ENCODE measurements around the gene SPRN.
"Not testable (repeated sequence)": the region's sequence is repeated elsewhere in the genome, so short reads cannot be mapped to it uniquely, and the experiment has no call there.

The SPRN gene

DNA sequence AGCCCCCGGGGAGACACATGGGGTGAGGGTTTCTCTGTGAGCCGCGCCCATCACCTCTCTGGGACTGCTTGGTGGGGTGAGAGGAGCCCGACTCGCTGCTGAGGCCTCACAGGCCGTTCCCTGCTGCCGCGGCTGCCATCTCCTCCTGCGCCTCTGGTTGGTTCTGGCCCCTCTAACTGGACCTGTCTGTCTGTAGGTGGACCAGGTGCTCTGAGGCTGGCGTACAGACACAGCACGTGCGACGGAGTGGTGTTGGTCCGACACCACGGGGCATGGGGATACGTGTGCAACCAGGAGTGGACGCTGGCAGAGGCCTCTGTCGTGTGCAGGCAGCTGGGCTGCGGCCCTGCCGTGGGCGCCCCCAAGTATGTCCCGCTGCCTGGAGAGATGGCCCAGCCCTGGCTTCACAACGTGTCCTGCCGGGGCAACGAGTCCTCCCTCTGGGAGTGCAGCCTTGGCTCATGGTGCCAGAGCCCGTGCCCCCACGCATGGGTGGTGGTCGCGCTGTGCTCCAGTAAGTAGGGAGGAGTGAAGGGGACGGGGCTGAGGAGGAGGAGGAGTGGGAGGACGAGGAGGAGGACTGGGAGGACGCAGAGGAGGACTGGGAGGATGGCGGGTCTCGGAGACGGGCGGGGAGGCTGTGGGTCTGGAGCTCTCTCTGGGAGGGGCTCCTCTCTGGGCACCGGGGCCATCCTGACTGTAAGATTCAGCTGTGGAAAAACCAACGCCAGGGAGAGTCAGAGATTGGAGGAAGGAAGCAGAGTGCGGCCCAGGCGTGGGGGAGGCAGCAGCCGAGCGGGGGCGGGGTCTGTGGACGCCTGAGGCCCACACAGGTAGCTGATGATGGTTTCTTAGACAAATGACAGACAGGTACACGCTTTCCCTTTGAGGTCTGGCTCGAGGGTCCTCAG, 31.9 kb upstream of the SPRN start:
- no peak for DNase-seq

DNA sequence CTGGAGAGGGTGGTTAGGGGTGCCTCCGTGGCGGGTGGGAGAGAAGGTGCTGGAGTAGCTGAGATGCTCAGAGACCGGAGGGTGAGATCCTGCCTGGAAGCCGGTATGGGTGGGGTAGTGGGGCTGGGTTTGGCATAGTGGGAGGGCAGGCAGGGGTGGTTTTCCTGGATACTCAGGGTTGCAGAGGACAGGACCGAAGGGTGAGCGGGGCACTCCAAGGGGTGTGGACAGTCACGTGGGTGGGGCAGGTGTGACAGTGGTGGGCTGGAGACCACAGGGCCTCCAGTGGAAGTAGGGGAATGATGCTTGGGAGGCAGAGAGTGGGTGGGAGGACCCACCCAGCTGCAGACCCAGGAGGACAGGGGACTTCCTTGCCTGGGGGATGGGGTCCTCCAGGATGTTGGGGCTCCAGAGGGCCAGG, 31.2 kb upstream of the SPRN start:
- no peak for DNase-seq

GRCh38 chr10:133455196-133455595, 30.8 kb upstream of the SPRN start:
- DNase-seq = no peak

DNA sequence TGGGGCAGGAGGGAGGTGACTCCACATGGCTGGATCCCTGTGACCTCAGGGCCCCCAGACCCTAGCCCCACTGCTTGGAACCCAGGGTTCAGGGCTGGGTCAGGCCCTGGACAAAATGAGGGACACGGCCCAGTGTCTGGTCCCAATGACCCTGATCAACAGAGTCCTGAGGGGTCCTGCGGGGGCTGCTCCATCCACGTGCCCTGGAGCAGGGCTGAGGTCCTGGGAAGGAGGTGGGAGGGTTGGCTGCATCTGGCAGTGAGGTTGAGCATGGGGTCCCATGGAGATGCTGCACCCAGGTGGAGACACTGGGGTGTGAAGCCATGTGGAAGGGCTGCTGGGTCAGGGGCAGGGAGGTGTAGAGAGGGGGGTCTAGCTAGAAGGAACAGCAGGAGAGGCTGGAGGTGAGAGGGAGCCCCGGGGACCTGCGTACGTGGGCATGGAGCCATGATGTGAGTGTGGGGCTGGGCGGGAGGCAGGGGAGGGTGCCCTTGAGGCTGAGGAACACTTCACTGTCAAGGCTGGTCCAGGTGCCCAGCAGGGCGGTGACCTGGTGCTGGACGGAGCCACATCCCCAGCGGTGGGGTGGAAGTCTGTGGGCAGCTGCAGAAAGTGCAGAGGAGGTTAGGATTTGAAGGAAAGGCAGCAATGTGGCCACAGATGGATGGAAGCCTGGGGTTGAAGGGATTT, 29.9 kb upstream of the SPRN start:
- no peak for DNase-seq

DNA sequence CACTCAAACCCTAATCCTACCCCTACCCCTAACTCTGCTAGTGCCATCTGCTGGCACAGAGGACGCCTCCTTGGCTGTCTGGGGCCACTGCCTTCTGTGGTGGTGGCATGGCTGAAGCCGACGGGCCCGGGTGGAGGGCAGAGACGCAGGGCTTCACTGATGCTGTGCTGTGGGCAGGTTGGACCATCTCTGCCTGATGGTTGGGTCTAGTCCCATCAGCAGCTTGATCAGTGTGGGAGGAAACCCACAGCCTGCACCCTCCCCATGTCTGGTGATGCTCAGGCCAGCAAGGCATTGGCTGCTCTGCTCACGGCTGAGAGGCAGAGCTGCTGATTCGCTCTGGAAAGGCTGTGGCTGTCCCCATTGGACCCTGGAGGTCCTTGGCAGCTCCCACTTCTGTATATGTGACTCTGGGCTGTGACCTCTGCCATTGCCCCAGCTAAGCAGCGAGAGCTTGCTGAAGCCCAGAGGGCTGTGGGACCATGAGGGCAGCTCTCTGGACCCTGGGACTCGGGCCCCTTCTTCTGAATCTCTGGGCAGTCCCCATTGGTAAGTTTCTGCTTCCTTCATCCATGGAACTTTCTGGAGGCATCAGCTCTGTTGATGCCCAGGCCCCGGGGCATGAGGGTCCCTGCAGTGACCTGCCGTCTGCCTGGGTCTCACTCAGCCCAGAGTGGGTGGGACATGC, 29.2 kb upstream of the SPRN start, which contains the start of gene SCART1:
Gene SCART1 (plus strand): TSS at position 430 of the 688 bp plus-strand sequence. CDS start 53 bp downstream, at position 483.
- no peak for DNase-seq

GRCh38 chr10:133452453-133452852, 28.0 kb upstream of the SPRN start:
- no peak for DNase-seq

DNA sequence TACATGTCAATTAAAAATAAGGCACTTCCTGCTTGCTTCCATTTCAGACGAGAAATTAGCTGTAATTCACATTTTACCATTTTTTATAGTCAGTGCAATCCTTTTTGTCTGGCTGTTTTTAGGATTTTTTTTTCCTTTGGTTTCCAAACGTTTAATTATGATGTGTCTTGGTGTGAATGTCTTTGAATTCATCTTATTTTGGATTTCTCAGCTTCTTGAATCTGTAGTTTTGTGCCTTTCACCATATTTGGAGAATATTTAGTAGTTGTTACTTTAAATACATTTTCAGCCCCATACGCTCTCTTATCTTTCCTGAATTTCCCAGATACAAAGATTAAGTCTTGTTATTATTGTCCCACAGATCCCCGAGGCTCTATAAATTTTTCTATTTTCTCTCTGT, 26.9 kb upstream of the SPRN start:
- DNase-seq = no peak

DNA sequence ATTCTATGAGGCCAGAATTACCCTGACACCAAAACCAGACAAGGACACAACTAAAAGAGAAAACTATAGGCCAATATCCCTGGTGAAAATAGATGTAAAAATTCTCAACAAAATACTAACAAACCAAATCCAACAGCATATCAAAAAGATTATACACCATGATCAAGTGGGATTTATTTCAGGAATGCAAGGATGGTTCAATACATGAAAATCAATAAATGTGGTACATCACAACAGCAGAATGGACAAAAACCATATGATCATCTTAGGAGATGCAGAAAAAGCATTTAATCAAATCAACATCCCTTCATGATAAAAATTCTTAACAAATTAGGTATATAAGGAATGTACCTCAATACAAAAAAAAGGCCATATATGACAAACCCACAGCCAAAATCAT, 23.7 kb upstream of the SPRN start:
- no peak for DNase-seq

GRCh38 chr10:133446979-133447378, 22.6 kb upstream of the SPRN start:
- DNase-seq = no peak

DNA sequence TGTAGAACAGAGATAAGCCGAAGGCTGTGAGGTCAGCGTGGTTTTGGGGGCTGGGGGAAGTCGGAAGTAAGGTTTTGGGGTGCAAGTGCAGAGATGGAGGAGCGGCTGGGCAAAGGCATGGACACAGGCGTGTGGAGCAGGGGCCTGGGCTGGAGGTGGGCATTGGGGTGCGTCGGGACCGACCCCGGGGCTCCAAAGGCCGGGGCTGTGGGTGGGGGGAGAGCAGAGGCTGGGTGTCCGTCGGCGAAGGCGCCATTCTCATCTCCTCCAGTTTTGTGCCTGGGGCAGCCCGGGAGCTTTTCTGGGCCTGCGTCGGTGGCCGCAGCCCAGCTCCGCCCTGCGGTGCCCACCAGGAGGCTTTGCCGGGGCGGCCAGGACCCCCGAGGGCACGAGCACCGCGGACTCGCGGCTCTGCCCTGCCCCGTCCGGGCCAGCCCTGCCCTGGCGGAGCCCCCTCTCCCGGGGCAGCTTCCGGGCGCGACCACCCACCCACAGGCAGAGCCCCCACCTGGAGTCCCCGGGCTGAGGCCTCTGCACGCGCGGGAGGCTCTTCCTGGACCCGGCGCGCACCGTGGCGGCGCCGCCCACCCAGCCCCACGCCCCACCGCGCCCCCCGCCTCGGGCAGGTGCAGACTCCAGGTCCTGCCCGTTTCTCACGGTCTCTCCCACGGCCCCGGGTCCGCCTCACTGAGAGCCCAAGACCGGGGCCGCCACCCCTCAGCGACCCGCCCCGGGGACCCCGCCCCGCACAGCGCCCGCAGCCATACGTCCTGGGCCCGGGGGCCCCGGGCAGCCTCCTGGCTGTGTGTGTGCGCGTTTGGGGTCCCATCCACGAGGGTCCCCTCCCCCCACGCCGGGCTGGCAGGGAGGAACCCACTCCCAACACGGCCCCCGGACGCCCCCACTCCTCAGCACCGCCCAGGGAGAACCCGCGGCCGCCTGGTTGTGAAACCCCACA, 21.6 kb upstream of the SPRN start:
- no peak for DNase-seq

DNA sequence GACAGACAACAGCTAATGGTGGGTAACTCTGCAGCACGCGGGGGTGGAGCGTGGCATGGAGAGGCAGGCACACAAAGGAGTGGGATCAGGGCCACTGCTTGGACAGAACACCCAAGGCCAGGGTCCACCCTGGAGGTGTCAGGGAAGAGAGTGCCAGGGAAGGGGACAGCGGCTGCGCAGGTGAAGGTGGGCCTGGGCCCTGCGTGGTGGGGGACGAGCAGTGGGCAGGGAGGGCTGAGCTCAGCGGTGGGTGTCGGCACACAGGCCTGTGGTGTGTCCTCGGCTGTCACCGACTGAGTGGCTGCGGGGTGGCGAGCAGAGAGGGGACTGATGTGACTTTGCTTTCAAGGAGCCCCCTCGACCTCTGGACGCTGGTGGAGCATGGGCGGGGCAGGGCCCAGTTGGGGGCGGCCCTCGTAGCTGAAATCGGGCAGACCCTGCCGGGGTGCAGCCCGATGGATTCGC, 20.9 kb upstream of the SPRN start:
- no peak for DNase-seq

DNA sequence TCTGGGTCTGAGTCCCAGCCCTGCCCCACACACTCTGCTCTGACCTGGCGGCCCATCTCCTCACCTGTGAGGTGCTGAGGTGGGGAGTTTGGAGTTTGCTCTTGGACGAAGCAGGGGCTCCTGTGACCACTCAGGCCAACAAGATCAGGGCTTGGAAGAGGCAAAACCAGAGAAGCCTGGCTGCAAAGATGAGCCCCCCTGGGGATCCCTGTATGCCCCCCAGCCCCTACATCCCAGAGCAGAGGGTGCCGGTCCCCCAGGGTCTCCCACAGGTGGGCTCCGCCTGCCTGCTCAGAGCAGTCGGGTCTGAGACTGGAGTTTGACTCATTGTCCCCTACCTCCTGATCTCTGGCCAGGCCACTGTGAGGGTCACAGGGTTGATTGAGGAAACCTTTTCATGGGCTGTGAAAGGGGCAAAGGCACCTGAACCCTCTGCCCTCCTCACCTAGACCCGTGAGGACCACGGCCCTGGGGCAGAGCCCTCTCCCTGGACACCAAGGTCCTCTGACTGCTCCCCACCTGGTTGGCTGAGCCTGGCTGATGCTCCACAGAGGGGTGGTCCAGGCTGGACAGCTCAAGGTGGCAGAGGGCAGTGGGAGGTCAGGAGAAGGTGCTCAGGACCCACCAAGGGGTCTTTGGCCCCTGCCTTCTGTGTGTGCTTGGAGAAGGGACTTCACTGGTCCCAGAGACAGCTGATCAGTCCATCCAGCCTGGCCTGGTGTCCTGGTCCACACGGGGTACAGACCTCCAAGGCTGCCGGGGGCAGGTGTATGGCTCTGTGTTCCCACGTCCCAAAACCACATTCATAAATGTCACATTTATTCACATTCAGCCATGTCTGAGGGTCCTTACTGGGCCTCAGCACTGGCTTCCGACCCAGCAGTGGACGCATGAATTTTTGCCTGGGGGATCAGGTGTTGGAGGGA, 20.2 kb upstream of the SPRN start:
- DNase-seq = no peak

- DNase-seq = no peak
Observed at GRCh38 chr10:133442967-133443924, 18.8 kb upstream of the SPRN start.

- no peak for DNase-seq
Observed at GRCh38 chr10:133442191-133442966, 18.0 kb upstream of the SPRN start.

DNA sequence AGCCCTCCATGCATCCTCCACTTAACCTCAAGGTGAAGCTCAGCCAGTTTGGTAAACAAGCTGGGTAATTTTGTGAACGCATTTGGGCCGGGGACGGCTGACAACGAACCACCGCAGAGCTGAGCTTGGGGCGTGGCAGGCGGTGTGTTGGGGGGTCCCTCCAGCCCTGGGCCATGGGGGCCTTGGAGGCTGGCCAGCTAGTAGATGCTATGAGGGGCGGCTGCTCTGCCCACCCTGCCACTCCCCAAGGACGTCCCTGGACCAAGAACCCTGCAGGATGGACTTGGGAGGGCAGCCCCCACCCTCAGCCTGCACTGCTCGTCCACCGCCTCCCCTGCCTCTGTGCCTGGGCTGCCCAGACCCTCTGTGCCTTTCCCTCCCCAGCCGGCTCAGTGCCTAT, 17.4 kb upstream of the SPRN start:
- no peak for DNase-seq

DNA sequence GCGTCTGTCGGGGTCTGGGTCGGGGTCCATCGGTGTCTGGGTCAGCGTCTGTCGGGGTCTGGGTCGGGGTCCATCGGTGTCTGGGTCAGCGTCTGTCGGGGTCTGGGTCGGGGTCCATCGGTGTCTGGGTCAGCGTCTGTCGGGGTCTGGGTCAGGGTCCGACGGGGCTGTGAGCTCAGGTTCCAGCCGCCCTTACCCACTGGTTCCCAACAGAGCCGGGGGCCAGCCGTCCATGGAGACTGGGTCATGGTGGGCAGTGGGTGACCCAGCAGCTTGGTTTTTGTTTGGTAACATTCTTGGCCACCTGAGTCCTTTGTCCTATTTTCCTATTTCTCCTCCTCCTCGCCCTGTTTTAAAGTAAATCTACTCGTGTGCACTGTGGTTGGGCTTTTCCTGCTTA, 16.9 kb upstream of the SPRN start:
- DNase-seq = not testable (repeated sequence)

DNA sequence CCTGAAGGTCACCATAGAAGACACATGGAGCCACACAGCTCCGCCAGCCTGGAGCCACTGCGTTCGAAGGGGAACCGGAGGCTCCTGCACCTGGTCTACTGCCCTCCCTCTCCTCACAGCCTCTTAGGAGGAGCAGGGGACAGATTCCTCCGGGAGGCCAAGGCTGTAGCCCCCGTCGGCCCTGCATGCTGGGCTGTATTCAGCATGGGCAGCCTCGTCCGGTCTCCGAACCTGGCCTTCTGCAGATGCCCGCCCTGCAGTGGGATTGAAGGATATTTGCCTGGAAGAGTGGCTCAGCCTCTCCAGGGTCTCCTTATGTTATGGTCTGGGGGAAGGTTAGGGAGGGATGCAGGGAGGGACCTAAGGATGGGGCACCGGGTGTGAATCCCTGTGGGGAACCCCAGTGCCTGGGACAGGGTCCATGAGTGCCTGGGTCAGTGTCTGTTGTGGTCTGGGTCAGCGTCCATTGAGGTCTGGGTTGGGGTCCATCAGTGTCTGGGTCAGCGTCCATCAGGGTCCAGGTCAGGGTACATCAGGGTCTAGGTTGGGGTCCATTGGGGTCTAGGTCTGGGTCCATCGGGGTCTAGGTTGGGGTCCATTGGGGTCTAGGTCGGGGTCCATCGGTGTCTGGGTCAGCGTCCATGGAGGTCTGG, 16.3 kb upstream of the SPRN start:
- DNase-seq = no peak
